Pons (tissue), 1 donor: ENCODE data around the gene TMEM184A.

Experiments
- DNase-seq: peaks from one replicate; pipeline ENCODE4 v3.0.0-alpha.2; 2016; ENCODE audit warnings: low spot score

Gene TMEM184A

GRCh38 chr7:1501487-1502270 is 54.3 kb downstream of the TMEM184A start:
- no peak for DNase-seq

DNA sequence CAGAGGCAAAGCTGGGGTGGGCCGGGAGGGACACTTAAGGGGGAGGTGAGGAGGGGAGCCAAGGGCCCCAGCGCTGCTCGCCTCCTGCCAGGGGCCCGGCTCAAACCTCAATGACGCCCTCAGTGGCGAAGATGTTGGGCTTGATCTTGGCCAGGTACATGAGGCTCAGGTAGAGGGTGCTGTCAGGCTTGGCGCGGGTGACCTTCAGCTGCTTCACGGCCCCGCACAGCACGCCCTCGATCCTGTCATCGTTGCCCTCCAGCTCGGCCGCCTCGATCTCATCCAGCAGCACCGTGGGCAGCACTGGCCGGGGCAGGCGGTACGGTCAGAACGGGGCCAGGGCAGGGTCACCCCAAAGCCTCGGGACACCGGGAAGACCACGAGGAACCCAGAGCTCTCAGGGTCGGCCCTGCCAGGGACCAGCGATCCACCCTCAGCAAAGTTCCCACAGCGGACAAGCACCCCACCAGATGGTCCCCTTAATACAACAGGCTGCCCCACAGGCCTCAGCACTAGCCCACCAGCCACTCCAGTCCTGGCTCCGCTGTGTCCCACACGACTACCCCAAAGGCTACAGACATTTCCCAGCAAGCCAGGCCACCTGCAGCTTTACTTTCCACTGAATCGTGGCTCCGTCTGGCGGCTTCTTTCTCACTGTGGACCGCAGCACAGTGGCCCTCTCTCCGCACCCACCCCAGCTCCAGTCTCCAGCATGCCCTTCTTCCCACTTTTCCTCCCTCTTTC is 55.8 kb downstream of the TMEM184A start:
- no peak for DNase-seq

DNA sequence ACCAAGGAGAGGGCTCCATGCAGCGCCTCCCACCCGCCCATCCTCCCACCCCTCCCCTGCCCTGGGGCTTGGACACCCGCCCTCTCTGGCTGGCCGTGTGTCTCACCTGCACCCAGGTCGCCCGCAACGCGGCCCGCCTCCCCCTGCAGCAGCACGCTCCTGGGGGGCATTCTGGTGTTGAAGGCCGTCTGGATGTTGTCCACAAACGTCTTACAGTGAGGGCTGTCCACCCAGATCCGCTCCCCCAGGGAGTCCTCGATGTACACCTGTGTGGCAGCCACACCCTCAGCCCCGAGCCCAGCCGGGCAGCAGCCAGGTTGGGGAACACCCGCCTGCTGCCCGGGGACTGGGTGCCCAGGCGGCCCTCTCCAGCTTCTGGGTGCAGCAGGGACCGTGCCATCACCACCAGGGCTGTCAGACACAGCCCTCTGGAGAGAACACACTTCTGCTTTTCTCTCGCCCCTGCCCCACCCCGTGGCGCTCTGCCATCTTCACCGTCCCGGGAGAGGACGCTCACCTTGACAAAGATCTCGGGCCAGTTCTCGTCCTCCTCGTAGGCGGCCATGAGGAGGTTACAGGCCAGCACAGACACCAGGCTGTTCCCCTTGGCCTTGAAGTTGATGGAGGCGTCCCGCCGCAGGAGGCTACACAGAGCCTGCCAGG is 56.5 kb downstream of the TMEM184A start:
- DNase-seq: no peak

GRCh38 chr7:1498370-1499305 is 57.4 kb downstream of the TMEM184A start:
- no peak for DNase-seq

GRCh38 chr7:1497293-1497927 is 58.6 kb downstream of the TMEM184A start:
- DNase-seq: no peak

GRCh38 chr7:1496531-1497292 is 59.3 kb downstream of the TMEM184A start:
- DNase-seq: no peak

- DNase-seq: no peak
Observed at GRCh38 chr7:1495564-1496242, 60.3 kb downstream of the TMEM184A start.

DNA sequence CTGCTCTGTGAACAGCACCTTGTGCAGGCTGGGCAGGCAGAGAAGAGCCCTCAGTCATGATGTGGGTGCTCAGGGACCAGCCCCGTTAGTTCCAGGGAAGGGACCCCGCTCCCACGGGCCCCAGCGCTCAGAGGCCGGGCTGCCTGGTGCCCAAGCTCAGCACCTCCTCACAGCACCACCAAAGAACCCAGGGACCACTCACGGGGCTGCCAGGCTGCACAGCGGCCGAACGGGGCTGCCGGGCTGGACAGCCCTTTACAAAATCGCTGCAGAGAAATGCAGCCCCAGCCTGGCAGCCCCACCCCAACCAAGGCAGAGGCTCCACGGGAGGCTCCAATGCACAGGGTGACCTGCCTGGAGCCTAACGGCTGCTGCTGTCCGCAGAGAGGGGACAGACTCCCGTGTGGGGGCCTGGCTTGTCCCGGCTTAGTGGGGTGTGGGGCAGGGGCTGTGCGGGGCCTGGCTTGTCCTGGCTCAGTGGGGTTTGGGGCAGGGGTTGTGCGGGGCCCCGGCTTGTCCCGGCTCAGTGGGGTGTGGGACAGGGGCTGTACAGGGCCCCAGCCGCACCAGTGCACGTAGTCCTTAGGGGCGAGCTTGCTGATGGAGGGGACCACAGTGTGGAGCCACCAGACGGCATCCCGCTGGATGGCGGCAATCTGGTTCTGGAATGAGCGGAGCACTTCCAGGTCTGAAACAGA is 61.0 kb downstream of the TMEM184A start:
- no peak for DNase-seq

DNA sequence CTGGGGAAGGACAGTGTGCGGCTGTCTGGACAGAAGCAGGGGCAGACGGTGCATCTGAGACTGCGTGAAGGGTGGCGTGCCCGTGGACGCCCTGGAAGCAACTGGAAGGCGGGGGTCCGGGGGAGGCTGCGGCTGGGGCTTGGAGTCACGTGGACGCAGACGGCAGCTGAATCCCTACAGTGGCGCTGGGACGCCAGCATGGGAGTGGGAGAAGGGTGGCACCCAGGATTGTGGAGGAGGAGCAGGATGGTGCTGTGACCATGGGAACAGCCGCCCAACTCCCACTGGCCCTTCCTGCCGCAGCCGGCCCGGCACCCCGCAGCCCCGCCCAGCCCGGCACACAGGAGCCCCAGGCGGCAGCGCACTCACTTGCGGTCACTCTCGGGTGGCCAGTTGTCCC is 61.6 kb downstream of the TMEM184A start:
- DNase-seq: no peak

- DNase-seq: no peak
Observed at GRCh38 chr7:1493571-1493970, 62.4 kb downstream of the TMEM184A start.

- DNase-seq: no peak
Observed at GRCh38 chr7:1493129-1493528, 62.9 kb downstream of the TMEM184A start.

DNA sequence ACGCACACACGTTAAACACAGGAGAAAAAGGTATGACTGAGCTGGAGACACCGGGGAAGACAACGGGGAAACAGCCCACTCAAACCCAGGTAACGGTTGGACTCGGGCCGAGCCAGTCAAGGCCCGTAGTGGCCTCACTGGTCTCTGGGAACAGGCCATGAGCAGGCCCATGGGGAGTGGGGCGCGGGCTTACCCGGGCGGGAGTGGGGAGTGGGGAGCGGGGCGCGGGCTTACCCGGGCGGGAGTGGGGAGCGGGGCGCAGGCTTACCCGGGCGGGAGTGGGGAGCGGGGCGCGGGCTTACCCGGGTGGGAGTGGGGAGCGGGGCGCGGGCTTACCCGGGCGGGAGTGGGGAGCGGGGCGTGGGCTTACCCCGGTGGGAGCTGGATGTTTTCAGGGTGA is 63.4 kb downstream of the TMEM184A start:
- no peak for DNase-seq
